PC-3 (cell line): ENCODE measurements around the gene PPP1R12B.
"Not testable (repeated sequence)": the region's sequence is repeated elsewhere in the genome, so short reads cannot be mapped to it uniquely, and the experiment has no call there.

Experiments used
- EZH2 ChIP-seq: fragments of 300-600 bp; sonication (generic); IDR thresholded peaks from one replicate; pipeline ENCODE4 v1.6.1; 2017; ENCODE audit warnings: antibody characterized with exemption, mild to moderate bottlenecking, low read length; ENCODE audit not compliant: unreplicated experiment
- EZH2phosphoT487 ChIP-seq: fragments of 300-600 bp; sonication (generic); IDR thresholded peaks from 2 replicates; pipeline ENCODE4 v1.6.1; 2018; ENCODE audit warnings: mild to moderate bottlenecking, antibody characterized with exemption, low read length, borderline replicate concordance
- TF ChIP-seq, protein P1 (sequence below): fragments of 300-600 bp; sonication (generic); conservative IDR thresholded peaks from 2 replicates; pipeline ENCODE4 v1.5.1; 2017; ENCODE audit warnings: antibody characterized with exemption, low read depth, mild to moderate bottlenecking, low read length

DNA sequence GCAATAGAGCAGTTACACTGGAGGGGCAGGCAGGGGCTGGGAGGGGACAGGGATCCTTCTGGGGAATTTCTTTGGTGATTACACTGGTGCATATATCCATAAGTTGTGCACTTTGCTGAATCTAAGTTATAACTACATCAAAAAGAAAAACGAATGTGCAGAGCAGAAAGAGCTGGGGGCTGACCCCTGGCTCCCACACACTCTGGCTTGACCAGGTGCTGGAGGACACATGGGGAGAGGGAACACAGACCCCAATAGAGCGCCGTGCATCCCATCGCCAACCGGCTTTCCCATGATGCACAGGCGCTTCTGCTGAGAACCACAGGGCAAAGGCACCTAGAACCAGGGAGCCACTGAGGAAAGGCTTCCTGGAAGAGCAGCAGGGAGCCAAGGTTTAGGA lies 281.6 kb downstream of the PPP1R12B start:
- TF ChIP-seq, protein P1, sequence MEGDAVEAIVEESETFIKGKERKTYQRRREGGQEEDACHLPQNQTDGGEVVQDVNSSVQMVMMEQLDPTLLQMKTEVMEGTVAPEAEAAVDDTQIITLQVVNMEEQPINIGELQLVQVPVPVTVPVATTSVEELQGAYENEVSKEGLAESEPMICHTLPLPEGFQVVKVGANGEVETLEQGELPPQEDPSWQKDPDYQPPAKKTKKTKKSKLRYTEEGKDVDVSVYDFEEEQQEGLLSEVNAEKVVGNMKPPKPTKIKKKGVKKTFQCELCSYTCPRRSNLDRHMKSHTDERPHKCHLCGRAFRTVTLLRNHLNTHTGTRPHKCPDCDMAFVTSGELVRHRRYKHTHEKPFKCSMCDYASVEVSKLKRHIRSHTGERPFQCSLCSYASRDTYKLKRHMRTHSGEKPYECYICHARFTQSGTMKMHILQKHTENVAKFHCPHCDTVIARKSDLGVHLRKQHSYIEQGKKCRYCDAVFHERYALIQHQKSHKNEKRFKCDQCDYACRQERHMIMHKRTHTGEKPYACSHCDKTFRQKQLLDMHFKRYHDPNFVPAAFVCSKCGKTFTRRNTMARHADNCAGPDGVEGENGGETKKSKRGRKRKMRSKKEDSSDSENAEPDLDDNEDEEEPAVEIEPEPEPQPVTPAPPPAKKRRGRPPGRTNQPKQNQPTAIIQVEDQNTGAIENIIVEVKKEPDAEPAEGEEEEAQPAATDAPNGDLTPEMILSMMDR = not testable (repeated sequence)
- not testable (repeated sequence) for TF ChIP-seq EZH2, EZH2phosphoT487
